ENCODE results near the gene PPP6R2.

The PPP6R2 gene

DNA sequence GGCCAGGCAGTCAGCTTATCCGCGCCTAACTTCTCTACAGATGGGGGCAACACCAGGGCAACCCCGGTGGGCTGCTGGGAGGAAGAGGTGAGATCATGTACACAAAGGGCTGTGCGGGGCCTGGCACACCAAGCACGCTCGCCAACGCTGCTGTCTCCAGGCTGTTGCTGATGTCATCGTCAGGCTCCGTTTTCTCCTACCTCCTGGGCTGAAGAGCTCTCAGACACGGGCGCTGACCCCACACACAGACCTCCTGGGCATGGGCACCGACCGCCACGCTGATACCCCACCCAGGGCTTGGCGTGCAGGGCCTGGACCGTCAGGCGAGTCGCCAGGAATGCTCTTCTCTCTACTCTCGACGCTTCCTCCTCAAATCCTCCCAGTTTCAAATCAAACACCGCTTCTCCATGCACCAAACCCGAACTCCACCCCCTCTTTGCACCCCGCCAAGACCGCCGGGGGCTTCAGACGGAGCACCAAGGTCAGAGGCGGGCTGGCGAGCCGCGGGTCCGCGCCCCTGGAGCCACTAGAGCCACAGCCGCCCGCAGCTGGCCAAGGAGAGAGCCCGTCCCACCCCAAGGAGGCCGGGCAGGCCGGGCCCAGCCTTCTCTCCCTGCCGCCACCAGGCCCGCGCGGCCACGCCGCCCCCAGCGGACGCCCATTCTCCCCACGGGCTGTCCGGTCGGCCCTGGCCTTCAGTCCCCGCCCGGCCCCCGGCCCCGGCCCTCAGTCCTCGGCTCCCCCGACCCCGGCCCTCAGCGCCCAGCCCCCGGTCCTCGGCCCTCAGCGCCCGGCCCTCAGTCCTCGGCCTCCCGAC lies 130.9 kb downstream of the PPP6R2 start:
- no peak for DNase-seq

DNA sequence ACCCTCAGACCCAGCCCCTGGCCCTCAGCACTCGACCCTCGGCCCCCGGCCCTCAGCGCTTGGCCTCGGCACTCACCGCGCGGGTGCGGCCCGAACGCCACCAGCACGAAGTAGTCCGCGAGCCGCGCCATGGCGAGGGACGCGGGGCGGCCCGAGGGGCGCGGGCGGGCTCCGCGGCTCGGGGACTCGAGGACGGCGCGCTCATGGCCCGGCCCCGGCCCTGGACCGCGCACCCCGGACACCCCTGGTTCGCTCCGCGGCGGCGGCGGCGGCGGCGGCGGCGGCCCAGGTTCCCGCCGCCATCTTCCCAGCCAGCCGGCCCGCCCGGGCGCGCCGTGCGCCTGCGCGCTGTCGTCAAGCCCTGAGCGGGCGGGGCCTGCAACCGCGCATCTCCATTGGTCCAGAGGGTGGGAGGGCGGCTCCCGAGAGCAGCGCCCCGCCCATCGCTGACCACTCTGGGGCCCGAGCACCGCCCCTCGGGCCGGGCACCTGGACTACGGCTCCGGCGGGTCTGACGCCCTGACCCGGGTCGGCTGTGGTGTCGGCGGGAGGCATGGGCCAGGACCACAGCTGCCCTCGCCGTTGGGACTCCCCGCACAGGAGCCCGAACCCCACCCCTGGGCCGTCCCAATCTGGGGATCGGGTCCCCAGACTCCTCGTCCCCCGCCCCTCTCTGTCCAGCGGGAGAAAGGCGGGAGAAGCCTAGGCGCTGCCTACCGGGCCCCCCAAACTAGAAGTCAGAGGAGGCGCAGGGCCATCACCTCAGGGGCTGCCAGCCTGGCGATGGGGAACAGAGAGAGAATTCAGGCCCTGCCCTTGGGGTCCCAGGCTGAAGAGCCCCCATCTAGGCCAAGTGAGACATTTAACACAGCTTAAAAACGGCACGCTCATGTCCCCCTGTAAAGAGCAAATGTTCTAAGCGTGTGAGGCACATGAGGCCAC lies 131.9 kb downstream of the PPP6R2 start, which contains the start of gene SBF1:
SBF1 (minus strand) TSS at position 326 of the 942 bp plus-strand sequence; CDS start at position 131, 195 bp downstream.
- DNase-seq = peak; percentile 46

DNA sequence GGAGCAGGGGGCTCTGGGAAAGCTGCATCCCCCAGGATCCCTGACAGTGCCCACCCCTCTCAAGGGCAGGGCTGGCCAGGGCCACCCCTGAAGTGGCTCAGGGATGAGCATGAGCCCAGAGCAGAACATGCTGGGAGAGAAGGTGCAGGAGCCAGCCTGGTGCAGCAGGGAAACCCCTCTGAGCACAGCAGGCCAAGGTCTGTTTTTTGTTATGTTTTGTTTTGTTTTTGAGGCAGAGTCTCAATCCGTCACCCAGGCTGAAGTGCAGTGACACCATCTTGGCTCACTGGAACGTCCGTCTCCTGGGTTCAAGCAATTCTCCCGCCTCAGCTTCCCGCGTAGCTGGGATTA lies 132.5 kb downstream of the PPP6R2 start:
- DNase-seq = no peak

DNA sequence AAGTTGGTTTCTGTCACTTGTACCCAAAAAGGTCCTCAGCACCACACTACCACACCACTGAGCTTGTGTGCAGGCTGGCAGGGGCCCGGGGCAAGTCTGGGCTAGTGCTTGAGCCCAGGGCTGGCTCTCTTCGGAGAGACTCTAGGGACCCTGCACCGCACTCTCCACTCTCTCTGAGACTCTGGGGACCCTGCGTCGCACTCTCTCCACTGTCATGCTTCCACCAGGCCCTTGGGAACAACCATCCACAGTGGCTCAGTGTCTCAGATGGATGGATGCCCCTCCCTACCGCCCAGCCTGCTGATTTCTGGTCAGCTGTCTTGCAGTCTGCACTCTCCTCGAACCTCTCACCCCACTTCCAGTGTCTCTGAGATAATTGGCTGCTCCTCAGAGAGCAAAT lies 133.7 kb downstream of the PPP6R2 start:
- DNase-seq = no peak

DNA sequence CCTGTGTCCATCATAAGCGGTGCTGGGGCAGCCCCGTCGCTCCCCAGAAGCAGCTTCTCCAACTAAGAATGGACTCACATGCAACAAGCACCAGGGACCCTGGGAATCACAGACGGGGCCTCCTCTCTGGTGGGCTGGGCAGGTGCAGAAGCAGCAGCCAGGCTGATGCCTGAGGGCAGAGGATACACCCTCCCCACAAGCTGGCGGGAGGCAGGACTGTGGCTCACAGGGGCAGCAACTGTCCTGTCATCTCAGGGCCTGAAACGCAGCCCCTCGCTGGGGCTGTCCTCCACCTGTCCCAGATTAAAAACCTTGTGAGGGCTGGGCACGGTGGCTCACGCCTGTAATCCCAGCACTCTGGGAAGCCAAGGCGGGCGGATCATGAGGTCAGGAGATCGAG lies 134.8 kb downstream of the PPP6R2 start:
- no peak for DNase-seq

DNA sequence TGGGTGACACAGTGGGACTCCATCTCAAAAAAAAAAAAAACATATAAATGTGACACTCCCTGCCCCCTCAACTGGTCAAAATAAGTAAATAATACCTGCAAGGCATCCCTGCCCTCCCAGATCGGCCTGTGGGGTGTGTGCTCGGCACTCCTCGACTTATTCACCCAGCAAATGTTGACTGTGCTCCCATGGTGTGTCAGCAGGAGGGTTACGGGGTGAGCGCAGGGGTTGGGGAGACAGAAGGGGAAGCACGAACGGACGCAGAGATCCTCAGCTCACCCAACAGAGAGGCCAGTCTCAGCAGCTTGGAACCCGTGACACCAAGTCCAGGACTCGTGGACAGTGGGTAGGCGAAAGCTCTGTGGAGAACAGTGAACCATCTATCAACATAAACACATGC lies 136.6 kb downstream of the PPP6R2 start:
- DNase-seq = no peak

DNA sequence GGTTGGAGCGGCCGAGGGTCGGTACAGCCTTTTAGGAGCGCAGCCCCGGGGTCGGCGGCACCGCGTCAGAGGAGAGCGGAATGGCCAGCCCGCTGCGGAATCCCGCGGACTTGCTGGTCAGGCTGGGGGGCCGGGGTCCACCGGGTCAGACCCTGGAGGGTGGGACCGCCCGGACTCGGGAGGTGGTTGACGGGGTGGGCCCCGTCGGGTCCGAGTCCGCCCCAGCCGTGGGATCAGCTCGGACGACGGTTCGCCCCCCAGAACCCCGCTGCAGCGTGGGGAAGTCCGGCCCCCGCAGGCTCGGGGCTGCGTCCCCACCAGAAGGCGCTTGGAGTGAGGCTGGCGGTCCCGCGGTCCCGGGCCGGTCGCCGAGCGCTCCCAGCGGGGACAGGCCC lies 137.9 kb downstream of the PPP6R2 start:
- DNase-seq = no peak

DNA sequence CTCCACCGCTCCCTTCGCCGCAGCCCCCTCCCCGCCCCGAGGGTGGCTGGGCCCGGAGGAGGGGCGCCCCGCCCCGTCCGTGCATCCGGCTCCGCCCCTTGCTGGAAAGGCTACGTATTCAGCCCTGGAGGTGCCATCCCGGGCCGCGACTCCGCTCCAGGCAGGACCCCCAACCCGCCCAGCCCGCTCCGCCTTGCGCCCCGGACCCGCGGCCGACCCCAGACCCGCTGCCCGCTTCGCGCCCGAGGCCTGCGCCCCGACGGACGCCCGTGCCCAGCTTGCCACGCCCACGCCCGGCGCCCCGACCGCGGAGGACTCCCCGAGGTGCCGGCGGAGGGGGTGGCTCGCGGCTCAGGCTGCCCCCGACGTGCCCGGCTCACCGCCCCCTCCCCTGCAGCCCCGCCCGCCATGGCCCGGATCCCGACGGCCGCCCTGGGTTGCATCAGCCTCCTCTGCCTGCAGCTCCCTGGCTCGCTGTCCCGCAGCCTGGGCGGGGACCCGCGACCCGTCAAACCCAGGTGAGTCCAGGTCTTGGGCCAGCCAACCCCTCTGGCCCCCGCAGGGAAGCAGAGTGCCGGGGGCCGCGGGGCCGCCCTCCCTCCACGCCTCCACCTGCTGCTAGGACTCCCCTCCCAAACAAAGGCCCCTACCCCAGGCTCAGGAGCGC lies 138.4 kb downstream of the PPP6R2 start, which contains the start of gene ADM2:
ADM2 (plus strand) TSS at position 104 of the 667 bp plus-strand sequence; CDS start at position 409, 305 bp downstream.
- DNase-seq = no peak

DNA sequence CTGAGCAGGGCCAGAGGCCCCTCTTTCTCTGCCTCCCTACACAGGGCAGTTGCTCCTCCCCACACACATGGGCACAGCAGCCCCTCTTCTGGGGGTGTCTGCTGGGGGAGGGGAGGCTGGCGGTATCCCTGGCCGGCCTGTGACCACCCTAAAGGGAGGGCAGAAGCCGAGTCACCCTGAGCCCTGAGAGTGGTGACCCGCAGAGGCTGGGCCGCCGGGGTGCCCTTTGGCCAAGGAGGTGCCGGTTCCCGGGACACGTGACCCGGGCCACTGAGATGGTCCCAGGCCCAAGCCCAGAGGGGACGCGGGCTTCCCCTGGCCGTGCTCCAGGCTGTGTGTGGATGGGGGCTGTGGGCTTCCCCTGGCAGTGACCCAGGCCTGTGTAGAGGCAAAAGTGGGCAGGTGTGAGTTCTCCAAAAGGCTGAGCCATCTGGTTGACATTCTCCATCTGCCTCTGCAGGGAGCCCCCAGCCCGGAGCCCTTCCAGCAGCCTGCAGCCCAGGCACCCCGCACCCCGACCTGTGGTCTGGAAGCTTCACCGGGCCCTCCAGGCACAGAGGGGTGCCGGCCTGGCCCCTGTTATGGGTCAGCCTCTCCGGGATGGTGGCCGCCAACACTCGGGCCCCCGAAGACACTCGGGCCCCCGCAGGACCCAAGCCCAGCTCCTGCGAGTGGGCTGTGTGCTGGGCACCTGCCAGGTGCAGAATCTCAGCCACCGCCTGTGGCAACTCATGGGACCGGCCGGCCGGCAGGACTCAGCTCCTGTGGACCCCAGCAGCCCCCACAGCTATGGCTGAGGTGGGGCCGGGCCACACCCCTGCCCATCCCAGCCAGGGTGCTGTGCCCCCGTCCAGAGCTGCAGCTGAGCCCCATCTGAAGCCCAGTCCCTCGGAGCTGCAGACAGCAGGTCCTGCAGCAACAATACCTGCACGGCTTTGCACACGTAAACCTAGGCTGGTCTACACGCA lies 139.3 kb downstream of the PPP6R2 start:
- no peak for DNase-seq

DNA sequence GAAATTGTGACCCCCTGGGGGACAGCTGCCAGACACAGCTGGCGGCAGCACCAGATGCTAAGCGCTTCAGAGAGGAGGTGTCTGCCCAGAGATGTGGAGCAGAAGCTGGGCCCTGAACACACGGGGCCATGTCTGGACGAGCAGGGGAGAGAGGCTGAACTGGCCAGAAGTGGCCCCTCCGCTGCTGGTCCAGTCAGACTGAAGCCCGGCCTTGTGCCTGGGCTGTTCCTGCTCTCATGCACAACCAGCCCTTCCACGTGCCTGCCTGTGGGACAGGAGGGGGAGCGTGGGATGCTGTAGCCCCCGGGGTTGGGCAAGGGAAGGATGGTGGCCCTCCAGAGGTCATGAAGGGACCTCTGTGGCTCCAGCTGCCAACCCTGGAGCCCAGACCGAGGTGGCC lies 140.0 kb downstream of the PPP6R2 start:
- DNase-seq = no peak

DNA sequence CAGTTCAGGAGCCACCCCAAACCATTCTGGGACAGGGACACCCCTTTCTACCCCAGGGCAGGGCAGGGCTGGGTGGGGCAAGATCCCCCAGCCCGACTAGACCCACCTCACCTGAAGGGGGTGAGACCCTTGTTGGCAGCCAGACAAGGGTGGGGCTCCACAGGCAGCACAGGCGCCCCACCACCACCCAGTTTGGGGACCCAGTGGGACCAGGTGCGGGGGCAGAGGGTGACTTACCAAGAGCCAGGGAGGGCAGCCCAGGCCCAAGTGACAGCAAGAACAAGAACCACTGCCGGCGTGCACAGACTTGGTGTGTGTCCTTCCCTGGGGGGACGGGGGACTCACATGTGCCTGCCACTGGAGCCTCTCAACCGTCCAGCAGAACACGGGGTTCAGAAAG lies 140.4 kb downstream of the PPP6R2 start:
- DNase-seq = no peak

DNA sequence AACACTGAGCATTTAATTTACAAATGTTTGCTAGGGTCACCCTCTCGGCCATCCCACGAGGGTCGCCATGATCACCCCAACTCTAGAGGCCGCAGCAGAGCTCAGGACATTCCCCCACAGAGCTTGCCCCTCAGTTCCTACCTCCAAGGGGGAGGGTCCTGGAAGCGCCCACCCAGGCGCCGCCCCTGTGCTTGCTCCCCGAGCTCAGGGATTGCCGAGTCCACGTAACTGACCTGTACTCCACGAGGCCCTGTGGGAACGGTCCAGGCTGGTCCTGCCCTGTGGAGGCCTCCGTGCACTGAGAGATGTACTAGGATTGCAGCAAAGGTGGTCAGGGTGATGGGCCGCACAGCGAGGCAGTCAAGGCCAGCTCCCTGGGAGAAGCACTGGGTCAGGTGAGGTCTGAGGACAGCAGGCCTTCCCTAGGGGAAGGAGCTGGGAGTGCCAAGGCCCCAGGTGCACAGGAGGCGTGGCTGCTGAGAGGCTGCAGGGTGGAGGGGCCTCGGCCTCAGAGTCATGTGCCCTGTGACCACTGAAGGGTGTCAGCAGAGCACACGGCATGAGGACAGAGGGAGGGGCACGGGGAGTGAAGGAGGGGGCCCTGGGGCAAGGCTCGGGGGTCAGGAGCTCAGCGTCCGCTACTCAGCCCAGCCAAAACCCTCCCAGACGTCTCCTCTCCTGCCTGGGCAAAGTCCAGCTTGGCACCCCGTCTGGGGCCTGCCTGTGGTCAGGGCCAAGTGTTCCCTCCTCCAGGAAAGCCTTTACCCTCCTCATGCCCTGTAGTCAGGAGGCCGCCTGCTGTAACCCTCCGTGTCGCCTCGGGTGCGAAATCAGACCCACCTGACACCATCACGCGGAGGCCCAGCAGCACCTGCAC lies 141.1 kb downstream of the PPP6R2 start:
- DNase-seq = no peak

DNA sequence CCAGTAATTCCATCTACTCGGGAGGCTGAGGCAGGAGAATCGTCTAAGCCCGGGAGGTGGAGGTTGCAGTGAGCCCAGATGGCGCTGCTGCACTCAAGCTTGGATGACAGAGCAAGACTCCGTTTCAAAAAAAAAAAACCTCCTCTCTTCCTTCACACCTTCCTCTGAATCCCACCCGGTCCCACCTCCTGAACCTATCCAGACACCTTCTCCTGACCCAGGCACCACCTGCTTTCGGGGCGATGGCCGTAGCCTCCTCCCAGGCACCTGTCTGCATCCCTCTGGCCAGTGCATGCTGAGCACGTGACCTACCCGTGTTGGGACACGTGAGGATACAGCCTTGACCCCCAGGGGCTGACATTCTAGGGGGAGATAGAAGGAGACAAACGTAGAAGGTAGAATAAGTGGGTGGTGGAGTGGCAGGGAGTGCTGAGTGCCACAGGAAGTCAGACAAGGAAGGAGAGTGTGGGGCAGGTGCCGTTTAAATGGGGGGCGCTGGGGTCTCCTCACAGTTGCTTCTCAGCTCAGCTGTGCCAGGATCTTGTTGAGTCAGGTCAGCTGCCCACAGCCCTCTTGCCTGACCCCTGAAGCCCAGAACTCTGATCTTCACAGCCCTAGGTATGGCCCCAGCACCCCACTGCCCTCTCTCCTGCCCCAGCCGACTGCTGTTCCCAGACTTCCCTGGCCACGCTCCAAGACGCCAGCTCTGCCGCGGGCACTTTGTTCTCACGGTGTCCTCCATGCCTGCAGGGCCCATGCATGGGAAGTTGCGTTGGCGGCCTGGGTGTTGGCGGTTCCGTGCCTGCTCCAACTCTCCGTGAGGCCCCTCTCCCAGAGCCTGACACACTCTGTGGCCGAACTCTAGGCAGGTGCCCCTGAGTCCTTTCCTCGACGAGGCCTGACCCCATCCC lies 142.3 kb downstream of the PPP6R2 start:
- DNase-seq = no peak

DNA sequence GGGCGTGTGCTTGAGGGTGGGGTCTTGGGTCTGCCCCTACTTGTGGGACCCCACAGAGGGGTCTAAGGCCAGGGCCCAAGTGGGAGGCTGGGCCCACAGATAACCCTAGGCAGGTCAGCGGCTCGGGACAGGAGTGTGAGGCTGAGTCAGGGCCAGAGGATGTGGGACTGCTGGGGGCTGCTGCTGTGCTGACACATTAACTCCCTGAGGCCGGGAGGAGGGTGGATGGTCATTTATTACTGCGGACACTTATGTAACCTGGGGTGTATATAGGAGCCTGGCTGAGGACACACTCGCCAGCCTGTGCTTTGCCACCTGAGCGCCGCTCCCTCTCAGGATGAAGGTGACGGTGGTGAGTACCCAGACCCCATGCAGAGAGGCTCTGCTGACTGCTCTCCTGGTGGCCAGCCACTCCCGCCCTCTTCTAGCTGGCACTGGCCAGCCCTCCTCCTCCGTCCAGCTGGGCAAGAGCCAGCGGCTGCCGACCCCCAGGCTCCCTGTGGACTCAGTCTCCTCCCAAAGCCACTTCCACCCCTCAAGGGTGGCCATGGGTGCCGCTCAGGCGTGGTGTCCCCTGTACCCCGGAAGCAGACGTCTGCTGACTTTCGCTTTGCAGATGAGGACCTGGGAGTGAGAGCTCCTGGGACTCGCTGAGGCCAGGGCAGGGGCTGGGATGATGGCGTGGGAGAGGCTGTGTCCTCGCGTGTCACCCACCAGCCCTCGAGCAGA lies 143.6 kb downstream of the PPP6R2 start, which contains the start of gene MIOX:
MIOX (plus strand) TSS at position 299 of the 729 bp plus-strand sequence; CDS start at position 338, 39 bp downstream.
- no peak for DNase-seq

DNA sequence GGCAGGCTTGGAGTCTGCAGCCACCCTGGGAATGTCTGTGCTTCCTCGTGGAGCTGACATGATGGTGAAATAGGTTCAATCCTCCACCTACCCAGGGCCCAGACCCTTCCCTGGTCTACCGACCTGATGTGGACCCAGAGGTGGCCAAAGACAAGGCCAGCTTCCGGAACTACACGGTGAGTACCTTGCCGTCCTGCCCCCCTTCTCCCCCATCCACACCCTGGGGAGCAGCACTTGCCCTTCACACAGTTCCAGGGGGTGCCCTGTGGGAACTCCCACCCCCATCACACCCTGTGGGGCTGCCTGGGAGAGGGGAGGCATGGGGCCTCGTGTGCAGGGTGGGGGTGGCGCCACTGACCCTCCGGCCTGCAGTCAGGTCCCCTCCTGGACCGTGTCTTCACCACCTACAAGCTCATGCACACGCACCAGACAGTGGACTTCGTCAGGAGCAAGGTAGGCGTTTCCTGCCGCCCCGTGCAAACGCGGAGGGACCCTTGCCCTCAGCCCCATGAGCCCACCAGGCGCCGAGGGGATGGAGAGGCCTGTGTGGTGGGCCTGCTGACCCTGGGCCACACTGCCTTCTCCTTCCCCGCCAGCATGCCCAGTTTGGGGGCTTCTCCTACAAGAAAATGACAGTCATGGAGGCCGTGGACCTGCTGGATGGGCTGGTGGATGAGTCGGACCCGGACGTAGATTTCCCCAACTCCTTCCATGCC lies 144.3 kb downstream of the PPP6R2 start:
- no peak for DNase-seq

DNA sequence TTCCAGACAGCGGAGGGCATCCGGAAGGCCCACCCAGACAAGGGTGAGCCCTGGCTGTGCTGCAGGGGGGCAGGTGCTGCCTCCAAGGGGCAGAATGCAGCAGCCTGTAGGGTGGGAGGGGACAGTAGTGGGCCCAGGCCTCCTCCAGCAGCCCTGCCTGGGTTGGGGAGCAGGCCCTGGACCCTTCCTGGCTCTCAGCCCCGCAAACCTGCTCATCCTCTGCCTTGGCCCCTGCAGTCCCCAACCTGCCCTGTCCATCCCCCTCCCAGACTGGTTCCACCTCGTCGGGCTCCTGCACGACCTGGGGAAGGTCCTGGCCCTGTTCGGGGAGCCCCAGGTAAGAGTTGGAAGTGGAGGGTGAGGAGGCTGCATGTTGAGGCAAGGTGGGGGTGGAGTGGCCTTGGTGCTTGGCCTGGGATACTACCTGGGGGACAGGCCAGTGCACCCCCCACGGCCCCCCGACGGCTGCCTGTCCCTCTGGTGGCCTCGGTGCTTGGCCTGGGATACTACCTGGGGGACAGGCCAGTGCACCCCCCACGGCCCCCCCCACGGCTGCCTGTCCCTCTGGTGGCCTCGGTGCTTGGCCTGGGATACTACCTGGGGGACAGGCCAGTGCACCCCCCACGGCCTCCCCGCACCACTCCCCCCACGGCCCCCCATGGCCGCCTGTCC lies 145.0 kb downstream of the PPP6R2 start:
- DNase-seq = no peak

DNA sequence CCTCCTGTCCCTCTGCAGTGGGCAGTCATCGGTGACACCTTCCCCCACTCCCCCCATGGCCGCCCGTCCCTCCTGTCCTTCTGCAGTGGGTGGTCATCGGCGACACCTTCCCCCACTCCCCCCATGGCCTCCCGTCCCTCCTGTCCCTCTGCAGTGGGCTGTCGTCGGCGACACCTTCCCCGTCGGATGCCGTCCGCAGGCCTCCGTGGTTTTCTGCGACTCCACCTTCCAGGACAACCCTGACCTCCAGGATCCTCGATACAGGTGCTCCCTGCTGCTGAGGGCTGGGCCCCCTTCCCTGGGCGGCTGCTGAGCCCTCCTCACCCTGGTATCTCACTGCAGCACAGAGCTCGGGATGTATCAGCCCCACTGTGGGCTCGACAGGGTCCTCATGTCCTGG lies 145.8 kb downstream of the PPP6R2 start:
- DNase-seq = no peak

Measured in cortex of kidney (tissue), 1 donor.